Spleen (tissue), 7 donors: ENCODE data around the gene CNTD1.

ENCODE experiments used
- POLR2A ChIP-seq, 3 donors: fragments of 450-650 bp; IDR thresholded peaks; one replicate each; pipeline ENCODE4 v1.5.1; 2017; ENCODE audit warnings: antibody characterized with exemption in 3 of 3, mild to moderate bottlenecking in 1 of 3
- TF ChIP-seq, protein P1 (sequence below), 11 experiments: fragments of 200-600 bp in 7 of 11; fragments of 450-650 bp in 4 of 11; sonication (generic) in 4 of 11; IDR thresholded peaks in 8 of 11; conservative IDR thresholded peaks in 3 of 11; 1 replicate in 7 of 11; 2 replicates in 4 of 11; pipeline versions ENCODE4 v1.4.0 to v1.8.0; 2016 to 2021; ENCODE audit warnings: antibody characterized with exemption in 11 of 11, inconsistent platforms in 4 of 11, mild to moderate bottlenecking in 1 of 11
- donor health status: DM: no; HTN: no; CAD: no; lungs with moderate emphysema.
- donor health status: DM: no; HTN: no; CAD: no.
- donor health status: DM: no; HTN: no; CAD: no.

- TF ChIP-seq, protein P1, sequence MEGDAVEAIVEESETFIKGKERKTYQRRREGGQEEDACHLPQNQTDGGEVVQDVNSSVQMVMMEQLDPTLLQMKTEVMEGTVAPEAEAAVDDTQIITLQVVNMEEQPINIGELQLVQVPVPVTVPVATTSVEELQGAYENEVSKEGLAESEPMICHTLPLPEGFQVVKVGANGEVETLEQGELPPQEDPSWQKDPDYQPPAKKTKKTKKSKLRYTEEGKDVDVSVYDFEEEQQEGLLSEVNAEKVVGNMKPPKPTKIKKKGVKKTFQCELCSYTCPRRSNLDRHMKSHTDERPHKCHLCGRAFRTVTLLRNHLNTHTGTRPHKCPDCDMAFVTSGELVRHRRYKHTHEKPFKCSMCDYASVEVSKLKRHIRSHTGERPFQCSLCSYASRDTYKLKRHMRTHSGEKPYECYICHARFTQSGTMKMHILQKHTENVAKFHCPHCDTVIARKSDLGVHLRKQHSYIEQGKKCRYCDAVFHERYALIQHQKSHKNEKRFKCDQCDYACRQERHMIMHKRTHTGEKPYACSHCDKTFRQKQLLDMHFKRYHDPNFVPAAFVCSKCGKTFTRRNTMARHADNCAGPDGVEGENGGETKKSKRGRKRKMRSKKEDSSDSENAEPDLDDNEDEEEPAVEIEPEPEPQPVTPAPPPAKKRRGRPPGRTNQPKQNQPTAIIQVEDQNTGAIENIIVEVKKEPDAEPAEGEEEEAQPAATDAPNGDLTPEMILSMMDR (IDR thresholded peaks at IDR 0.05 in 8 of 11, conservative IDR thresholded peaks at IDR 0.05 in 3 of 11), result peak in 9 of 11 experiments; percentile 31 to 75 (median 65)
- no peak for TF ChIP-seq POLR2A (IDR thresholded peaks at IDR 0.05)
Measured at GRCh38 chr17:42819939-42820535, 21.4 kb downstream of the CNTD1 start.
